T-helper 17 cell (primary cell): ENCODE results near the gene CAPZB. TPM values are rescaled to one million over a fixed set of nuclear protein-coding genes. Genes with fewer than 3 reads are reported as not detected.

Experiments used
- ATAC-seq: fragments of 150-1000 bp; cut with Tn5 transposase; 2 replicates; pipeline ENCODE4 v1.10.0; 2021; ENCODE audit warnings: mild to moderate bottlenecking, moderate library complexity
- DNase-seq, 3 donors: peaks; one replicate each; pipeline versions ENCODE4 v3.0.0 to v3.0.0-alpha.2; 2020 to 2021
- H3K9me3 ChIP-seq: one replicate; pipeline ENCODE4 v1.7.0; 2013; ENCODE audit warnings: low read length, mild to moderate bottlenecking; ENCODE audit not compliant: control insufficient read depth, poor library complexity, severe bottlenecking
- H3K27ac Mint-ChIP-seq: one replicate; pipeline ENCODE4 v1.8.0; 2022; ENCODE audit warnings: mild to moderate bottlenecking, moderate library complexity, mixed read lengths
- H3K27me3 Mint-ChIP-seq: one replicate; pipeline ENCODE4 v1.8.0; 2022; ENCODE audit warnings: mixed read lengths
- H3K36me3 Mint-ChIP-seq: one replicate; pipeline ENCODE4 v1.8.0; 2022; ENCODE audit warnings: low read depth, mixed read lengths
- H3K4me1 Mint-ChIP-seq: one replicate; pipeline ENCODE4 v1.8.0; 2022; ENCODE audit warnings: mild to moderate bottlenecking, mixed read lengths
- H3K4me3 Mint-ChIP-seq: one replicate; pipeline ENCODE4 v1.8.0; 2022; ENCODE audit warnings: mild to moderate bottlenecking, moderate library complexity, mixed read lengths
- total RNA-seq, 4 donors: library from RNA in 2 of 4; stranded (reverse) in 2 of 4; gene quantifications; one replicate each; pipeline ENCODE4 v1.2.3 and lab custom pipeline; 2022 to 2026

The CAPZB gene
- total RNA-seq, 2 donors from 2014 or later: 320 to 330 TPM

DNA sequence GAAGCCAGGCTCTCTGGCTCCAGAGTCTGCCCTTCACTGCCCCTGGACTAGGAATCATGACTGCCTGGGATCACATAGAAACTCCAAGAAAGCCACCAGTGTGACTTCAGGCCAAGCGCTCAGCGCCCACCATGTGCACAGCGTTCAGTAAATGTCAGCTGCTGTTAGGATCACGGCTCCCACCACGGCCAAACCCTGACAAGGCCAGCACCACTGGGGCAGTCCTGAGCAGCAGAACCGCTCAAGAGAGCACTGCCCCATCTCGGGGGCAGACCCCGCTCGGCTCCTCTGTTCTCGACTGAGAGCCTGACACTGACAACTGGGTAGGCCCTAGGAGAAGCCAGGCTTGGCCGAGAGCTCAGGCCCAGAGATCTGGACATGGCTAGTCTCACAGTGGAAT, 10.0 kb downstream of the CAPZB start:
- Mint-ChIP-seq H3K4me1 (peaks cover 64% of the 10 kb centered on the region), H3K27me3 (no peaks in the 10 kb centered on the region), H3K36me3 (peaks cover 3% of the 10 kb centered on the region), H3K4me3 (no peak overlapping the region), H3K27ac (peak overlapping the region; percentile 94)
- ATAC-seq (no peak), DNase-seq (no peak)
- no peaks in the 10 kb centered on the region for H3K9me3 ChIP-seq

DNA sequence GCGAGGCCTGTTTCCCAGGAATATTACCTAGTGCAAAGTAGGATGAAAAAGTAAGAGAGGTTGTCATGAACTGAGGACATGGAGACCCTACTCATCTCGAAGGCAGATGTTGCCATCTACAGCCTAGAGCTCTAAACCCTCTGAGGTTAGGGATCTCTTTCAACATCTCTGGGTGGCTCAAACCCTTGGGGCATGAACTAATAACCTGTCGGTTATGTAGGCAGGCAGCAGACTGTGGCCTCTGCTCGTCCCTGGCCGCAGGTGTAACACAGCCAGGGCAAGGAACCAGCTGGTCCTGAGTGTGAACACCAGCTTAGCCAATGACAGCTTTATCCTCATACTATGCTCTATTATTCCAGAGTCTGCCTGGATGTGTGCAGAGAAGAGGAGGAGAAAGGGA, 13.2 kb downstream of the CAPZB start:
- peak overlapping the region; percentile 98 for H3K27ac Mint-ChIP-seq
- H3K4me3 Mint-ChIP-seq: no peak overlapping the region
- no peak for ATAC-seq
- no peak for DNase-seq
- H3K27me3 Mint-ChIP-seq: no peaks in the 10 kb centered on the region
- peaks cover 67% of the 10 kb centered on the region for H3K4me1 Mint-ChIP-seq
- H3K9me3 ChIP-seq: no peaks in the 10 kb centered on the region
- H3K36me3 Mint-ChIP-seq: no peaks in the 10 kb centered on the region

DNA sequence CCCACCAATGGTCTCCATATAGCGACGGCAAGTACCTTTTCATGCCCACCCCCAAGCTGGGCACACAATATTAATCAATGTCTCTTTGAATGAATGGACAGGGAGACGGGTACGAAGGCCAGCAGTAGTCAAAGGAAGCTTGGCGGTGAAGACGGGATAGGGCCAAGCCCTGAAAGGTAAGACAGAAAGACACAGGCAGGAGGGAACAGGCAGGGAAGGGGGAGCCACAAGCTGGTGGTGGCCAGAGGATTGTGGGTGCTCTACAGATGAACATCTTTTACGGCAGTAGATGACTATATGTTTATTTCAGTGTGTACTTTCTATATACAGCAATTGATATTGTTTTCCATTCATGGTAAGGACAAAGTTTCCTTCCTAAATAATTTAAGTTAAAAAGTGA, 16.3 kb downstream of the CAPZB start:
- DNase-seq: no peak
- peak overlapping the region; percentile 98 for H3K27ac Mint-ChIP-seq
- H3K27me3 Mint-ChIP-seq: no peaks in the 10 kb centered on the region
- peak; percentile 7 for ATAC-seq
- peaks cover 3% of the 10 kb centered on the region for H3K36me3 Mint-ChIP-seq
- H3K4me3 Mint-ChIP-seq: peak overlapping the region; percentile 89
- H3K4me1 Mint-ChIP-seq: peaks cover 64% of the 10 kb centered on the region
- H3K9me3 ChIP-seq: no peaks in the 10 kb centered on the region

DNA sequence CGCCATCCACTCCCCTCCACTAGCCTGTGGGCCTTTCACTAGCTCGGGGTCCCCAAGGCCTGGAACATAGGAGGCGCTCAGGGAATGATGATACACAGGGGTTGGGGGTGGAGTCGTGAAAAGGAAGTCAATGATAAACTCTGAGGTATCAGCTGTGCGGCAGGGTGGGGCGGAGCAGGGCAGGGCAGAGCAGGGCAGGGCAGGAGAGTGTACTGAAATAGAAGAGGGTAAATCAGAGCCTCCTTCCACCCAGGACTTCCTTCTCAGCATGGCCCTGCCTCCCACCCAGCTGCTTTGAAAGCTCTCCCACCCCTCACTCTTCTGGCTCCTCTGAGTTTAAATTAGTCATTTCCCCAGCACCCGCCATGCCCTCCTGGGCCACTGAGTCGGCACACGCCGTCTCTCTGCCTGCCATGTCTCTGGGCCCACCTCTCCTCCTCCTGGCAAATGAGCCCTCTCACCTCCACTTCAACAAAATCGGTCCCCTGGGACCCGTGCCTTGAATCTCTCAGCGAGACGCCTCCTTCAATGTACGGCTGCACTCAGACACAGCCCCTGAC, 16.9 kb downstream of the CAPZB start:
- Mint-ChIP-seq H3K27ac (peak overlapping the region; percentile 98), H3K27me3 (no peaks in the 10 kb centered on the region), H3K4me3 (peak overlapping the region; percentile 89), H3K4me1 (peaks cover 68% of the 10 kb centered on the region), H3K36me3 (peaks cover 3% of the 10 kb centered on the region)
- H3K9me3 ChIP-seq: no peaks in the 10 kb centered on the region
- DNase-seq (peak; percentile 36 to 49 (median 45)), ATAC-seq (peak; percentile 90)

DNA sequence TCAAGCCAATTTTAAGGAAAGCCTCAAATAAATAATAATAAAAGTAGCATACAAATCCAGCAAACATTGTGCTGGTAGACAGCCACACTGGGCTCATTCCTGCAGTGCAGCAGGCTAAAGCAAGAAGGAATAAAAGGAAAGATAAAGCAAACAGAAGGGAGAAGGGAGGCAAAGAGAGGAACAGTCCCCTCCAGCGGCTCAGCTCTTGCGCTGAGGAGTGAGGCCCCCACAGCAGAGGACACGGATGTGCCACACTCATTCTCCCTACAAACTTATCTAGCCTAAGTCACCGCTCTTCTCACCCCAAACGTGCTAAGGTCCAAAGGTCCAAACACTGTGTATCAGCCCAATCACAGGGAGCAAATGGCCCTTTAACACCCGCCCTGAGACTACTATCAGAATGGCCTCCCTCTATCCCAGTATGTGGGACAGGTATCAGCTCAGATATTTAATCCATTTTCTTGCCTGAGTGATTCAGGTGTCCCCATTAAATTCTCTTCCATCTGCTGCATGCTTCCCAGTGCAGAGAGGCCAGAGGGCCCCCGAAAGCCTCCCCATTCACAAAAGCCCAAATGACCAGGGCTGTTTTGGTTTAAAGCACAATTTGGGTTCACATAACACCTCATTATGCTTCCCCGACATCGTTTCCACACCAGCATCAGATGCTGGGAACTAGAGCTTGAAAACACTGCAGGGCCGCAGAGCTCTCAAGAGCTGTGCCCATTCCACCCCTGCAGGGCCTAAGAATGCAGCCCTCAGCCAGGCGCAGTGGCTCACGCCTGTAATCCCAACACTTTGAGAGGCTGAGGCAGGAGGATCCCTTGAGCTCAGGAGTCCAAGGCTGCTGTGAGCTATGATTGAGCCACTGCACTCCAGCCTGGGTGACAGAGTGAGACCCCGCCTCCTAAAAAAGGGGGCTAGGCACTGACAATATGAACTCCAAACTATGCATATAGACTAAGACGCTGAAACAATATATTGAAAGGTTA, 17.8 kb downstream of the CAPZB start:
- H3K4me1 Mint-ChIP-seq: peaks cover 77% of the 10 kb centered on the region
- DNase-seq (no peak), ATAC-seq (no peak)
- no peaks in the 10 kb centered on the region for H3K27me3 Mint-ChIP-seq
- peaks cover 3% of the 10 kb centered on the region for H3K36me3 Mint-ChIP-seq
- H3K9me3 ChIP-seq: no peaks in the 10 kb centered on the region
- H3K27ac Mint-ChIP-seq: peak overlapping the region; percentile 98
- peak overlapping the region; percentile 72 for H3K4me3 Mint-ChIP-seq

DNA sequence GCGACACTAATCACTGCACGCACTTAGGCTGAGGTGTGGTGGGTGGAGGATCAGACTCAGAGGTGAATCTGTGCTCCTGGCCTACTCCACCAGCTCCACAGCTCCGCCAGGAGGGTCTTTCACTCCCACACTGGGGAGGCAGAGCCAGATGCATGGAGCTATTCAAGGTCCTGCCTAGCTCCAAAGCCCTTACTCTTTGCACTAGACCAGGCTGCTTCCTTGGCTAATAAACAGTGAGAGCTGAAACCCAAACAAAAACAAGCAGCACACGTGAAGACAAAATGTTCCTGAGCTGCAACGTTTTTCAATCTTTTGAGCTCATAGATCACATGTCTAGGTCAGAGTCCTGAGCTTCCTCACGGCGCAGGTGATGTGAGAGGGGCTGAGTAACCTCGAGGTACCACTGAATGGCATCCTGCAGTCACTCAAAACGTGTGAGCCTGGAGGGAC, 19.2 kb downstream of the CAPZB start:
- peak overlapping the region; percentile 98 for H3K27ac Mint-ChIP-seq
- peaks cover 3% of the 10 kb centered on the region for H3K36me3 Mint-ChIP-seq

DNA sequence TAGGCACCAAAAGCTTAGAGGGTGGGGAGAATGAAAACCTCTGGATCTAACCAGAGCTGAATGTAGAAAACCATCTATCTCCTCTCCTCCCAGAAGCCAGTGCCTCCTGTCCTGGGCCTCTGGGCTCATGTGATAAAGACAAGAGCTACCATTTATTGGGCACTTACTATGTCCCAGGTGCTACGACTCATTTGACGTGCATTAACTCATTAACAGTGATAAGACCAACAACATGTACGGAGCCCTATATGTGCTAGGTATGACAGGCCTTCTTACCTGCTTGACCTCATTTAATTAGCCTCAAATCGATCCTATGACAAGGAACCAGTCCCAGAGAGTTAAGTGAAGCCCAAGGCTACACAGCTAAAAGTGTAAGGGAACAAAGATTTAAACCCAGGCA, 19.7 kb downstream of the CAPZB start:
- Mint-ChIP-seq H3K27ac (peak overlapping the region; percentile 98), H3K4me3 (peak overlapping the region; percentile 43), H3K27me3 (no peaks in the 10 kb centered on the region), H3K36me3 (peaks cover 3% of the 10 kb centered on the region), H3K4me1 (peaks cover 67% of the 10 kb centered on the region)
- ATAC-seq (no peak), DNase-seq (no peak)
- no peaks in the 10 kb centered on the region for H3K9me3 ChIP-seq

More for the DNA sequence above, 19.2 kb downstream of the CAPZB start:
- peaks cover 66% of the 10 kb centered on the region for H3K4me1 Mint-ChIP-seq
- peak overlapping the region; percentile 28 for H3K4me3 Mint-ChIP-seq
- H3K27me3 Mint-ChIP-seq: no peaks in the 10 kb centered on the region
- DNase-seq (no peak), ATAC-seq (no peak)
- no peaks in the 10 kb centered on the region for H3K9me3 ChIP-seq

DNA sequence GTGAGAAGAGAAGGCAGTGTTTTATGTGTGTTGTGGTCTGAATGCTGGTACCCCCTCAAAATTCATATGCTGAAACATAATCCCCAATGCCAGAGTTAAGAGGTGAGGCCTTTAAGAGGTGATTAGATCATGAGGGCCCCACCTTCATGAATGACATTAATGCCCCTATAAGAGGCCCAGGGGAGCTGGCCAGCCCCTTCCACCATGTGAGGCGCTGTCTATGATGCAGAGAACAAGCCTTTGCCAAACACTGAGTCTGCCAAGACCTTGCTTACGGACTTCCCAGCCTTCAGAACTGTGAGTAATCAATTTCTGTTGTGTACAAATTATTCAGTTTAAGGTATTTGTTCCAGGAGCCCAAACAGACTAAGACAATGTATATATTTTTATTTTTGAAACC, 20.2 kb downstream of the CAPZB start:
- ATAC-seq (no peak), DNase-seq (no peak)
- Mint-ChIP-seq H3K36me3 (peaks cover 3% of the 10 kb centered on the region), H3K27me3 (no peaks in the 10 kb centered on the region), H3K4me1 (peaks cover 64% of the 10 kb centered on the region), H3K27ac (peak overlapping the region; percentile 98), H3K4me3 (peak overlapping the region; percentile 43)
- no peaks in the 10 kb centered on the region for H3K9me3 ChIP-seq

DNA sequence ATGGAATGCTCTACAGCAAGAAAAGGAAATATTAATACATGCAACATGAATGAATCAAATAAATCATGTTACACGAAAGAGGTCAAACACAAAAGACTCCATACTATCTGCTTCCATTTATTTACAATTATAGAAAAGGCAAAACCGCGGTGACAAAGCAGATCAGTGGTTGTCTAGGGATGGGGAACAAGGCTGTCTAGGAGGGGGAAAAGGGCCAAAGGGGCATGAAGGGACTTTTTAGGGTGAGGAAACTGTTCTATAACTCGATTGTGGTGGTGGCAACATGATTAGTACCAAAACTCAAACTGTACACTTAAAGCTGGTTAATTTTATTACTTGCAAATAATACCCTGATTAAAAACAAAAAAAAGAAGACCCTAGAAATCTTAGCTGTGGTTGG, 20.6 kb downstream of the CAPZB start:
- Mint-ChIP-seq H3K36me3 (peaks cover 3% of the 10 kb centered on the region), H3K27ac (peak overlapping the region; percentile 98), H3K27me3 (no peaks in the 10 kb centered on the region), H3K4me3 (peak overlapping the region; percentile 26), H3K4me1 (peaks cover 65% of the 10 kb centered on the region)
- ATAC-seq (no peak), DNase-seq (no peak)
- H3K9me3 ChIP-seq: no peaks in the 10 kb centered on the region

DNA sequence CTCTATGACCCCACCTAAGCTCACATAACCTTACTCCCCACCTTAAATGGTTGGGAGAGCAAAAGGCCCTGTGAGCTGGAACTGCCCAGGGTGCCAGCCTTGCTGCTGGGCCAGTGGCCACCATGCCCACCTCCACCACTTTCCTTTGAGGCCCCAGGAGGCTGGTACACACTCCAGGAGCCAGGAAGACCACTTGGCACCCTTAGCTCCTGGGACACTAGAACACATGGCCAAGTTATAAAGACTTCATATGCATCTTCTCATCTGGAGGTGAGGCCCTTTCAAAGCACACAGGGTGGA, 21.9 kb downstream of the CAPZB start:
- Mint-ChIP-seq H3K27me3 (no peaks in the 10 kb centered on the region), H3K4me1 (peaks cover 64% of the 10 kb centered on the region), H3K36me3 (peaks cover 3% of the 10 kb centered on the region), H3K4me3 (peak overlapping the region; percentile 85), H3K27ac (peak overlapping the region; percentile 98)
- no peak for DNase-seq
- no peaks in the 10 kb centered on the region for H3K9me3 ChIP-seq
- no peak for ATAC-seq

DNA sequence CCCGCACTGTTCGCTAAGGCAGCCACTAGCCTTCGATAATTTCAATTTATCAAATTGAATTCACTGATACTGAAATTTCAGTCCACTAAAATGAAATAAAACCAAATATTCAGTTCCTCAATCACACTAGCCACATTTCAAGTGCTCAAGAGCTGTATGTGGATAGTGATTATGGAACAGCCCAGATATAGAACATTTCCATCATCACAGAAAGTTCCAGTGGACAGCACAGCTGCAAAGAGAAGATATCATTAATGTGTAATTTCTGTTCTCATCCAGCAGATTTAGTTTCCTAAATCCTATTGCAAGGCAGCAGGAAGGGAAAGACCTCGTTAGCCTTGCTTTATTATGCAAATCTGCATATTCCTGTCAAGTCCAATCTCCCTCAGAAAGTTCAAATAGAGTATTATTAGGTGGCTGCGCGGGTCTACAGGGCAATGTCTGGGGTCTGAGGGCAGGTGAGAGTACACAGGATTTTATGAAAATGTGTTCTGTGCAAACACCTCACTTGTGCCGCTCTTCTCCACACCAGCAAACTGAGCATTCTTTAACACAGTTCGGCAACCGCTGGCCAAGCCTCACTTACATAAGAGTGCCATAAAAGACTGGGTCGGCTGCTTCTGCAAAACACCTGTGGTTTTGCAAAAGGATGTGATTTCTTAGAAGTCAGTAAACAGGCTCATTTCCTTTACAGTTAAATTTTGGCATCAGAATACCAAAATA, 22.4 kb downstream of the CAPZB start:
- H3K27ac Mint-ChIP-seq: peak overlapping the region; percentile 98
- peaks cover 3% of the 10 kb centered on the region for H3K36me3 Mint-ChIP-seq
- peak overlapping the region; percentile 85 for H3K4me3 Mint-ChIP-seq
- H3K27me3 Mint-ChIP-seq: no peaks in the 10 kb centered on the region
- no peaks in the 10 kb centered on the region for H3K9me3 ChIP-seq
- DNase-seq: peak; percentile 33 to 59 (median 53)
- peak; percentile 91 for ATAC-seq
- H3K4me1 Mint-ChIP-seq: peaks cover 60% of the 10 kb centered on the region

DNA sequence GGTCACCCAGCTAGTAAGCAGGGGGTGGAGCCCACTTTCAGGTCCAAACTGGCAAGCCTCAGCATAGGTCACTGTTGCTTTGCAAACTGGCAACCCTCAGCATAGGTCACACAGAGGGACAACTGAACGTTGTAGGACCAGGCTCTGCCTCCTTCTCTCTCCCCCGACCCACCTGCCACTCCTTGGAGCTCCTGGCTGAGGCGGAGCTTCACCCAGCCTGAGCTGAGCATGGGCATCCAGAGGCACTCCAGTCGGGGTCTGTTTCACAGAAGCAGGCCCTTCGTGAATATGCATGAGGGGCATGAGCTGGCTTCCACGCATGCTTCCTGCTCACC, 24.2 kb downstream of the CAPZB start:
- no peaks in the 10 kb centered on the region for H3K9me3 ChIP-seq
- Mint-ChIP-seq H3K4me3 (no peak overlapping the region), H3K27me3 (no peaks in the 10 kb centered on the region), H3K4me1 (peaks cover 63% of the 10 kb centered on the region), H3K27ac (peak overlapping the region; percentile 98), H3K36me3 (peaks cover 3% of the 10 kb centered on the region)
- no peak for ATAC-seq
- DNase-seq: no peak

DNA sequence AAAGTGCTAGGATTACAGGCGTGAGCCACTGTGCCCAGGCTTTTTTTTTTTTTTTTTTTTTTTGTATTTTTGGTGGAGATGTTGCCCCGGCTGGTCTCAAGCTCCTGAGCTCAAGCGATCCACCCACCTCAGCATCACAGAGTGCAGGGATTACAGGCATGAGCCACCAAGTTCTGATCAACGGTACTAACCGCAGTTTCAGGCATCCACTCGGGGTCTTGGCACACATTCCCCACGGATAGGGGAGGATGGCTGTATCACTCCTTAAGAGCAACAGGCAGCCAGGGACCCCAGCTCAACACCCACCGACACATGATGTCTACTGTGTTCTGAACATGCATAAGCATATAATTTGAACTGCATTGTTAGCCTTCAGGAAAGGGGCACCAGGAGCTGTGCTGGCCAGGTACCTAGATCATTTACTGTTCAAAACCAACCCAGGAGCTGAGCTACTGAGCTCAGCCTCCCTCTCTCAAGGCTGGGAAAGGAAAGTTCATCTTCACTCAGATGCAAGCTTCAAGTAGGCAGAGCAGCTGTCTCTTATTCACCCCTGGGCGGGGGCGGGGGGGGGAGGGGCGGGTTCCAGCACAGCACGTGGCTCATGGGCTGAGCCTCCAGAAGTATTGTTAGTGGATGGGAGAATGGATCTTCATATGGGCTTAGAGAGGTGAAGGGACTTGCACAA, 24.7 kb downstream of the CAPZB start:
- DNase-seq: no peak
- no peak for ATAC-seq
- Mint-ChIP-seq H3K4me3 (peak overlapping the region; percentile 85), H3K27ac (peak overlapping the region; percentile 98), H3K4me1 (peaks cover 62% of the 10 kb centered on the region), H3K27me3 (no peaks in the 10 kb centered on the region), H3K36me3 (peaks cover 3% of the 10 kb centered on the region)
- H3K9me3 ChIP-seq: no peaks in the 10 kb centered on the region
